ENCODE data around the gene CFAP74. TPM values are rescaled to one million over a fixed set of nuclear protein-coding genes. Genes with fewer than 3 reads are reported as not detected.

The CFAP74 gene
- total and polyA plus RNA-seq, 9 of the 15 experiments (the other 6 are each of a cell fraction or from before 2014, with no cell fraction given) = 0.03 to 0.15 (median 0.05) TPM; not detected in 6

DNA sequence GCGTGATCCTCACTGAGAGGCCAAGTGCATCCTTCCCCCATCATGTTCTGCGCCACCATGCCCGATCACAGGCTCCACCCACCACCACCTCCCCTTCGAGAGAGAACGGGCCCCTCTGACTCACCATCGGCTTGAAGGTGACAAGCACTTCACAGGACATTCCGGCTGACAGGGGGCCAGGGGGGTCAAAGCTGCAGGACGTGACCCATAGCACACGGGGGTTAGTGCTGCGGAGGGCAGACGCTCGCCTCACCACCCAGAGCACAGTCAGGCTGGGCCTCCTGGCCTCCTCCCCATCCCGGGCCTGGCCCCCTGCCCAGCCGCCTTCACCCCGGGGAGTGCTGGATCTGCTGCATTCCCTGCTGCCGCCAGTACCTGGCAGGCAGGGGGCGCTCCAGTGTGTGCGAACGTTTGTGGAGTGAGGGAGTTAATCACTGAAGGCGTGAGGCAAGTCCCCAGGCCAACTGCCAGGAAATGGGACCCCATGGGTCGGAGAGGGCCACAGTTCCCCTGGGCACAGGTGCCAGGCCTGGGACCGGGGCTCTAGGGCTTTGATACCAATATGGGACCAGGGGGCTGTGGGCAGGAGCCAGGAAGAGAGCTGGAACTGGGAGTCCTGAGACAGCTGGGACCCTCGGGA, 43.6 kb downstream of the CFAP74 start (continued):
- TF ChIP-seq CBFA2T2 (conservative IDR thresholded peaks at IDR 0.05) = no peak
- no peak for TF ChIP-seq KLF10 (CRISPR knock-in tag; IDR thresholded peaks at IDR 0.05)
- TF ChIP-seq ZNF512 (tag; IDR thresholded peaks at IDR 0.05) = no peak
- no peak for TF ChIP-seq MLX (CRISPR knock-in tag; conservative IDR thresholded peaks at IDR 0.05)
- no peak for TF ChIP-seq FOXP4 (CRISPR knock-in tag; IDR thresholded peaks at IDR 0.05; ENCODE audit: borderline replicate concordance)
- TF ChIP-seq GABPB2 (CRISPR knock-in tag; conservative IDR thresholded peaks at IDR 0.05) = no peak
- TF ChIP-seq UBTF (IDR thresholded peaks at IDR 0.05; ENCODE audit: borderline replicate concordance in 1 of 2, low read depth in 2 of 2, low read length in 2 of 2) = 0 out of 4 replicates have a peak, but pooled peaks of 1 of the 2 experiments have one; percentile 63
- no peak for TF ChIP-seq ZBTB40 (IDR thresholded peaks at IDR 0.05)
- TF ChIP-seq ZBTB40 (CRISPR knock-in tag; IDR thresholded peaks at IDR 0.05) = no peak
